RWPE2 (cell line): ENCODE results near the gene SELENOI.

Experiments used
- ATAC-seq: fragments of 200-7000 bp; cut with Tn5 transposase; 3 replicates; pipeline ENCODE4 v1.9.1; 2021; ENCODE audit warnings: low read depth
- DNase-seq: peaks from one replicate; pipeline ENCODE4 v3.0.0-alpha.2; 2020; ENCODE audit warnings: low spot score
- H3K27ac ChIP-seq: fragments of 450-650 bp; 2 replicates; pipeline ENCODE4 v1.5.1; 2017; ENCODE audit warnings: mild to moderate bottlenecking; ENCODE audit not compliant: poor library complexity, severe bottlenecking
- H3K27me3 ChIP-seq: fragments of 250-450 bp; sonication (Bioruptor Pico); 2 replicates; pipeline ENCODE4 v1.5.1; 2021; ENCODE audit warnings: mild to moderate bottlenecking, moderate library complexity; ENCODE audit not compliant: insufficient read depth, poor library complexity, severe bottlenecking
- H3K36me3 ChIP-seq: fragments of 250-450 bp; sonication (Bioruptor Pico); 2 replicates; pipeline ENCODE4 v1.5.1; 2020; ENCODE audit warnings: low read depth, mild to moderate bottlenecking, moderate library complexity
- H3K4me1 ChIP-seq: fragments of 250-450 bp; sonication (Bioruptor Pico); 2 replicates; pipeline ENCODE4 v1.5.1; 2021; ENCODE audit warnings: mild to moderate bottlenecking, moderate library complexity; ENCODE audit not compliant: insufficient read depth, poor library complexity, severe bottlenecking
- H3K4me3 ChIP-seq: fragments of 250-450 bp; sonication (Bioruptor Pico); 2 replicates; pipeline ENCODE4 v1.5.1; 2021; ENCODE audit warnings: mild to moderate bottlenecking, moderate library complexity; ENCODE audit not compliant: severe bottlenecking
- H3K9me3 ChIP-seq: fragments of 250-450 bp; sonication (Bioruptor Pico); 2 replicates; pipeline ENCODE4 v1.5.1; 2021; ENCODE audit warnings: mild to moderate bottlenecking, moderate library complexity; ENCODE audit not compliant: severe bottlenecking
- CTCF ChIP-seq: fragments of 450-650 bp; IDR thresholded peaks from one replicate; pipeline ENCODE4 v1.5.1; 2017; ENCODE audit warnings: mild to moderate bottlenecking, moderate library complexity; ENCODE audit not compliant: poor library complexity, severe bottlenecking

SELENOI gene

GRCh38 chr2:26432363-26432762, 86.4 kb downstream of the SELENOI start:
- no peaks in the 10 kb centered on the region for H3K4me1 ChIP-seq
- no peaks in the 10 kb centered on the region for H3K9me3 ChIP-seq
- TF ChIP-seq CTCF: no peak
- no peak overlapping the region for H3K4me3 ChIP-seq
- ATAC-seq: no peak
- no peaks in the 10 kb centered on the region for H3K27me3 ChIP-seq
- H3K36me3 ChIP-seq: no peaks in the 10 kb centered on the region
- no peak for DNase-seq
- no peak overlapping the region for H3K27ac ChIP-seq

GRCh38 chr2:26432859-26433258, 86.9 kb downstream of the SELENOI start:
- Histone ChIP-seq H3K36me3 (no peaks in the 10 kb centered on the region), H3K27ac (no peak overlapping the region), H3K4me3 (no peak overlapping the region), H3K4me1 (no peaks in the 10 kb centered on the region), H3K9me3 (no peaks in the 10 kb centered on the region), H3K27me3 (no peaks in the 10 kb centered on the region)
- DNase-seq (no peak), ATAC-seq (no peak)
- no peak for TF ChIP-seq CTCF

DNA sequence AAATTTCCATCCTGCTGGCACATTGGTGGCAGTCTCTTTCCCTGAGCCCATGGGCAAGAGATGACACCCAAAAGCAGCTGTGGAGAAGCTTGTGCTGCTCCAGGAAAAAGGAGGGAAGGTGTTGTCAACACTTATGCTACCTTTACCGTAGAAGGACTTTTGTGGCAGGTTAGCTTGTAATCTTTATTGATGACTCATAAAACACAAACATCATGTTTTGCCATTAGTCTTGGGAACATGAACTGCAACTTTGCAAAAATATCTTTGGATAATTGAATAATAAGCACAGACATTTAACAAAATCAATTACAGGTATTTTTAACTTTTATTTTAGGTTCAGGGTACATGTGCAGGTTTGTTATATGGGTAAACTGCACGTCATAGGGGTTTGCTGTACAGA, 89.2 kb downstream of the SELENOI start:
- Histone ChIP-seq H3K4me1 (no peaks in the 10 kb centered on the region), H3K4me3 (no peak overlapping the region), H3K27ac (no peak overlapping the region), H3K27me3 (no peaks in the 10 kb centered on the region), H3K9me3 (no peaks in the 10 kb centered on the region), H3K36me3 (no peaks in the 10 kb centered on the region)
- DNase-seq (no peak), ATAC-seq (no peak)
- TF ChIP-seq CTCF: no peak

GRCh38 chr2:26438526-26438925, 92.6 kb downstream of the SELENOI start:
- Histone ChIP-seq H3K4me1 (no peaks in the 10 kb centered on the region), H3K27ac (no peak overlapping the region), H3K4me3 (no peak overlapping the region), H3K27me3 (no peaks in the 10 kb centered on the region), H3K36me3 (no peaks in the 10 kb centered on the region), H3K9me3 (no peaks in the 10 kb centered on the region)
- no peak for TF ChIP-seq CTCF
- DNase-seq (no peak), ATAC-seq (no peak)

DNA sequence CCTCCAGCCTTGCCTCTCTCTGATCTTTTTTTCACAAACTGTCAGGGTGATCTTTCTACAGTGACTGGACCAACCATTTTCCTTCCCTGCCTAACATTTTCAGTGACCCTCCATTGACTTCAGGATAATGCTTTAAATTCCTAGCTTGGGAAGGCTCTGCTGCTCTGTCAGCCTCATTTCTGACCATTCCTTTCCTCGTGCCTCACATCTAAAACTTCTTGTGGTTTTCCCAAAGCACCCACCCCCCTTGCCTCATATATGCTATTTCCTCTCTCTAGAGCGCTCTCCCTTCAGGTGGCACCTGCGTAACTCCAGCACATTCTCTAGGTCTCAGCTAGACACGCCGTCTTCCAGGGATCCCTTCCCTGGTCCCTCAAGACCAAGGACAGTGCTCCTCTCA, 93.0 kb downstream of the SELENOI start:
- TF ChIP-seq CTCF: no peak
- H3K27ac ChIP-seq: no peak overlapping the region
- H3K9me3 ChIP-seq: no peaks in the 10 kb centered on the region
- H3K36me3 ChIP-seq: no peaks in the 10 kb centered on the region
- no peaks in the 10 kb centered on the region for H3K27me3 ChIP-seq
- no peaks in the 10 kb centered on the region for H3K4me1 ChIP-seq
- DNase-seq: no peak
- H3K4me3 ChIP-seq: no peak overlapping the region
- ATAC-seq: no peak
